KMS-11 (cell line): ENCODE data around the gene CLDN6.
A peak's percentile ranks its signal among the peaks of the same experiment; 100 is the strongest.

Source experiments
- H2AFZ ChIP-seq: fragments of 200-600 bp; sonication (generic); 2 replicates; pipeline ENCODE4 v1.6.1; 2016; ENCODE audit warnings: antibody characterized with exemption, mixed run types, low read depth
- H3K27ac ChIP-seq: fragments of 200-600 bp; sonication (generic); 2 replicates; pipeline ENCODE4 v1.6.1; 2016; ENCODE audit warnings: mild to moderate bottlenecking, mixed run types
- H3K27me3 ChIP-seq: fragments of 200-600 bp; sonication (generic); 2 replicates; pipeline ENCODE4 v1.6.1; 2017; ENCODE audit warnings: mild to moderate bottlenecking, low read depth, mixed run types, moderate library complexity; ENCODE audit not compliant: insufficient read depth
- H3K36me3 ChIP-seq: fragments of 200-600 bp; sonication (generic); 2 replicates; pipeline ENCODE4 v1.6.1; 2017; ENCODE audit warnings: mild to moderate bottlenecking, mixed run types; ENCODE audit not compliant: insufficient read depth
- H3K4me1 ChIP-seq: fragments of 200-600 bp; sonication (generic); 2 replicates; pipeline ENCODE4 v1.6.1; 2016; ENCODE audit warnings: mild to moderate bottlenecking, low read depth, mixed run types; ENCODE audit not compliant: poor library complexity, severe bottlenecking
- H3K4me2 ChIP-seq: fragments of 200-600 bp; sonication (generic); 2 replicates; pipeline ENCODE4 v1.7.0; 2016; ENCODE audit warnings: mild to moderate bottlenecking, mixed run types
- H3K4me3 ChIP-seq: fragments of 200-600 bp; sonication (generic); IDR thresholded peaks from 2 replicates; pipeline ENCODE4 v1.6.1; 2017; ENCODE audit warnings: low read depth, low read length, mixed read lengths; ENCODE audit not compliant: insufficient read depth
- H3K79me2 ChIP-seq: fragments of 200-600 bp; sonication (generic); 2 replicates; pipeline ENCODE4 v1.6.1; 2016; ENCODE audit warnings: low read depth, mixed run types; ENCODE audit not compliant: insufficient read depth
- H3K9ac ChIP-seq: fragments of 200-600 bp; sonication (generic); 2 replicates; pipeline ENCODE4 v1.6.1; 2016; ENCODE audit warnings: mild to moderate bottlenecking, mixed run types
- H4K20me1 ChIP-seq: fragments of 200-600 bp; sonication (generic); 2 replicates; pipeline ENCODE4 v1.6.1; 2016; ENCODE audit warnings: mild to moderate bottlenecking, mixed run types; ENCODE audit not compliant: insufficient read depth
- CTCF ChIP-seq: fragments of 200-600 bp; sonication (generic); conservative IDR thresholded peaks from 2 replicates; pipeline ENCODE4 v1.6.1; 2017; ENCODE audit warnings: low read depth, mild to moderate bottlenecking, antibody characterized with exemption, low read length, moderate library complexity, mixed read lengths

The CLDN6 gene

DNA sequence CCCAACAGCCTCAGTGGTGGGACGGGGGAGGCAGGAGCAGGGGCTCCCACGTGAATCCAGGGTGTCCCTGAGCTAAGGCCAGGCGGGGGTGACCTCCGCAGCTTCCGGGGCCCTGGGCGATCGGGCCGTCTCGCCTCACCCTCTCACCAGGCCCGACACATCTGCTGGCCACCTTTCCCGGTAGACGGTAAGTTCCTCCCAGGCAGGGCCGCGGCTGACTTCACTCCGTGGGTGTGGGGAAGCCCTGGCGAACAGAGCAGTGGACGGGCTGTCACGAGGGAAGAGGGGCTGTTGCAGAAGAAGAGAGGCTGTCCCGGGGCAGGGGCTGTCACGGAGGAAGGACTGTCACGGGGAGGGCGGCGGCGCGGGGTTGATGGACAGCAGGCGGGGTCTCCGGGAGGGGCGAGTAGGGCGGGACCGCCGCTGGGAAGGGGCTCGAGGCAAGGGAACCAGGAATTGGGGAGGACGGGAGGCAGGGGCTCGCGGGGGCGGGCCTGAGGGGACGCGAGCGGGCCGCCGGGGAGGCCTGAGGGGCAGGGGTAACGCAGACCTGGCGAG is 38.2 kb downstream of the CLDN6 start:
- H3K4me1 ChIP-seq: peaks cover 36% of the 10 kb centered on the region

DNA sequence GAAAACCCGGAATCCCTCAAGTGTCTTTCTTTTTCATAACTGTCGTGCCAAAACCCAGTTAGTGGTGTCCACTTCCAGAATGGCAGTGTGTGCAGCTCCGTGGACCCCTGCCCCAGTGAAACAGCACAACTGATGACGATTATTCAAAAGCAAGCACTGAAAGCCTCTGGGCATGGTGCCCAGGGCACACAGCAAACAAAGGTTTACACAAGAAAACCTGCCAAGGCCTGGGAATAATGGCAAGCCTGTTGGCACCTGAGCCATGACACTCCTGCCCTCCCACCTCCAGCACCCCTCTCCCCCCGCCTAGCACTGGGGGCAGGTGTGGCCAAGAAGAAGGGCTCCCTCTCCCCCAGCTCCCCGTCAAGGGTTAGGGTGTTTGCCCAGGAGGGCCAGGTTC is 40.5 kb downstream of the CLDN6 start:
- Histone ChIP-seq H2AFZ (no peak overlapping the region), H3K27me3 (no peaks in the 10 kb centered on the region), H3K36me3 (no peaks in the 10 kb centered on the region), H3K27ac (no peak overlapping the region), H3K9ac (no peak overlapping the region), H3K4me1 (peaks cover 17% of the 10 kb centered on the region), H3K79me2 (peaks cover 32% of the 10 kb centered on the region; the same call in 1 of the 2 replicates), H3K4me2 (no peak overlapping the region), H4K20me1 (no peaks in the 10 kb centered on the region), H3K4me3 (no peak overlapping the region)
- no peak for TF ChIP-seq CTCF

More for the DNA sequence above, 38.2 kb downstream of the CLDN6 start:
- Histone ChIP-seq H2AFZ (peak overlapping the region; percentile 64), H3K27me3 (peaks cover 11% of the 10 kb centered on the region), H3K9ac (peak overlapping the region; percentile 87), H3K4me2 (peak overlapping the region; percentile 75), H3K27ac (peak overlapping the region; percentile 38), H4K20me1 (no peaks in the 10 kb centered on the region), H3K36me3 (no peaks in the 10 kb centered on the region), H3K79me2 (peaks cover 32% of the 10 kb centered on the region; the same call in 1 of the 2 replicates), H3K4me3 (peak overlapping the region; percentile 16)
- TF ChIP-seq CTCF: no peak

DNA sequence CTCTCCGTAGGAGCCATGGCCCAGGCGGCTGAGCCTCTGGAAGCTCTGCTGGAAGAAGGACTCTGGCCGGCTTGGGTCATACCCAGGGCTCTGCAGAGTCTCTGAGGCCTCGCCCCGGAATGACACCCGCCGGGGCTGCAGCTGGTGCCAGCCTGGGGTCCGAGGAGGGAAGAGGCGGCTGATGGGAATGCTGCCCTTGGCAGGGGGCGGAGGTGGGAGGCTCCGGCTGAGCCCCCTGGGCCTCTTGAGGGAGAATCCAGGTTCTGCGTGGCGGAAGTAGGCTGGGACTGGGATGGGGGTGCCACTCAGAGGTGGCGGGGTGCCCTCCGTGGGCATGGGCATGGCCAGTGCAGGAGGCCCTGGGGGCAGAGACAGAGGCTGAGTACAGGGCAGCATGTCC is 41.3 kb downstream of the CLDN6 start:
- no peak overlapping the region for H3K4me3 ChIP-seq
- H3K27me3 ChIP-seq: no peaks in the 10 kb centered on the region
- peaks cover 32% of the 10 kb centered on the region; the same call in 1 of the 2 replicates for H3K79me2 ChIP-seq
- H3K27ac ChIP-seq: no peak overlapping the region
- no peak overlapping the region for H3K9ac ChIP-seq
- no peak overlapping the region for H3K4me2 ChIP-seq
- peaks cover 17% of the 10 kb centered on the region for H3K4me1 ChIP-seq
- no peak for TF ChIP-seq CTCF
- no peak overlapping the region for H2AFZ ChIP-seq
- no peaks in the 10 kb centered on the region for H3K36me3 ChIP-seq
- no peaks in the 10 kb centered on the region for H4K20me1 ChIP-seq

- no peak overlapping the region for H3K27ac ChIP-seq
- H3K36me3 ChIP-seq: no peaks in the 10 kb centered on the region
- peaks cover 17% of the 10 kb centered on the region for H3K4me1 ChIP-seq
- TF ChIP-seq CTCF: no peak
- no peak overlapping the region for H3K9ac ChIP-seq
- no peak overlapping the region for H3K4me2 ChIP-seq
- H4K20me1 ChIP-seq: no peaks in the 10 kb centered on the region
- H3K4me3 ChIP-seq: no peak overlapping the region
- no peak overlapping the region for H2AFZ ChIP-seq
- no peaks in the 10 kb centered on the region for H3K27me3 ChIP-seq
- H3K79me2 ChIP-seq: peaks cover 35% of the 10 kb centered on the region; the same call in 1 of the 2 replicates
Measured at GRCh38 chr16:2976201-2976600, 41.8 kb downstream of the CLDN6 start.
